Hepatocyte (in vitro differentiated cells): ENCODE data around the gene MED16.

Experiments
- CTCF ChIP-seq: fragments of 200-600 bp; sonication (generic); IDR thresholded peaks from 2 replicates; pipeline ENCODE4 v1.5.1; 2016; ENCODE audit warnings: antibody characterized with exemption, mild to moderate bottlenecking; ENCODE audit not compliant: poor library complexity
- EZH2 ChIP-seq: fragments of 200-600 bp; sonication (generic); IDR thresholded peaks from 2 replicates; pipeline ENCODE4 v1.6.1; 2016; ENCODE audit warnings: antibody characterized with exemption, mild to moderate bottlenecking, borderline replicate concordance
- EZH2phosphoT487 ChIP-seq: fragments of 200-600 bp; sonication (generic); IDR thresholded peaks from one replicate; pipeline ENCODE4 v1.6.1; 2018; ENCODE audit warnings: antibody characterized with exemption, mild to moderate bottlenecking, low read depth, moderate library complexity; ENCODE audit not compliant: unreplicated experiment, severe bottlenecking

DNA sequence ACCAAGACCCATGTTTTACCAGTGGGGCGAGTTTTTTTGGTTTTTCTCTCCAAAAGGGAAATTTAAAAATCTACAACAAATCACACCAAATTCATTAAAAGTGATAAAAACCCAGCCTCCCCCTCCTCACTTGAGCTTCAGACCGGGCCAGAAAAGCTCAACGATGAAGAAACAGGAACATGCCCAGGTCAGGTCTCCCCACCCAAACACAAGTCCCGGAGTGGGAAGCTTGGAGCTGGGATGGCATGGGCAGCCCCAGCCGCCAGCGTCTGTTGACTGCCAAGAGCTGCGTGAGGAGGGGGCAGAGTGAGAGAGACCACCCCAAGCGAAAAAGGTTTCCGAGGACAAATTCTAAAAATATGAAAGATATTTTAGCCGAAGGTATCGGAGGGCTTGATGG, 4.0 kb upstream of the MED16 start:
- TF ChIP-seq CTCF (no peak), EZH2 (no peak), EZH2phosphoT487 (no peak)
